Fibroblast of the conjunctiva (primary cell): Measurements from ENCODE around the gene OR9Q2.
"Not testable (repeated sequence)": the region's sequence is repeated elsewhere in the genome, so short reads cannot be mapped to it uniquely, and the experiment has no call there.

Source experiments
- DNase-seq: peaks from one replicate; pipeline ENCODE4 v3.0.0-alpha.2; 2010; ENCODE audit warnings: low read depth

The OR9Q2 gene, protein sequence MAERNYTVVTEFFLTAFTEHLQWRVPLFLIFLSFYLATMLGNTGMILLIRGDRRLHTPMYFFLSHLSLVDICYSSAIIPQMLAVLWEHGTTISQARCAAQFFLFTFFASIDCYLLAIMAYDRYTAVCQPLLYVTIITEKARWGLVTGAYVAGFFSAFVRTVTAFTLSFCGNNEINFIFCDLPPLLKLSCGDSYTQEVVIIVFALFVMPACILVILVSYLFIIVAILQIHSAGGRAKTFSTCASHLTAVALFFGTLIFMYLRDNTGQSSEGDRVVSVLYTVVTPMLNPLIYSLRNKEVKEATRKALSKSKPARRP

DNA sequence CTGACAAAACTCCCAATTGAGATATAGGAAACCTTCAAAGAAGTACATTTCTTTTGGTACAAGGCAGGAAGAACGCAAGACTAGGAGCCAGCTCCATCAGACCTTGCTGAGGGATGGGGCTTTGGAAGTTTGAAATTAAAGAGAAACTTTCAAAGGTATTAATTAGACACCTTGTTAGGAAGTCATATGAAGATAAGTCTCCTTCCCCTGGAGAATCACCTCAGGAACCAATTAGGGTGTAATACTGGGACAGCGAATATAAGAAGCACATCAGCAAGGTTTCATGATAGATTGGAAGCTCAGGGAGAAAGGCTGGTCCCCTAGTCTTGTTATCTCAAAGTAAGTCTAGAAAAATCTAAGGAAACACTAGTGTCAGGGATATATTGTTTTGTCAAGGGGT lies at the start of gene OR9Q2:
OR9Q2 (plus strand) TSS at position 301 of the 400 bp plus-strand sequence. CDS start 1,421 bp downstream, outside the sequence.
- no peak for DNase-seq

DNA sequence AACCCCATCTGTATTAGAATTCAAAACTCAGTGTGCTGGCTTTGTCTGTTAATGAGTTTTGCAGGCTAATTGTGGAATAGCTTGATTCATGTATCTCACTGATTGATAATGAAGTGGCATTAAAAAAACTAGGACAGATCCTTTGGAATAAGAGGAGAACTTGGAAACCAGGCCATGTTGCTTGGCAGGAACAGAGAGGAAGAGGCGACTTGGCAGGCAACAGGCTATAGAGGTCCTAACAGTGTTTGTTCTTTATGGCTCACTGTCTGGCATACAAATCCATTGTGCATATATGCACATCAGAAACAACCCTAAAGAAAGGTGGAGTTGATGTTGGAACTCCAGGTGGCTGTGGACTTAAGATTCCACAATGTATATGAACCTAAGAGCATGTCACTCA lies 46.1 kb upstream of the OR9Q2 start:
- no peak for DNase-seq

DNA sequence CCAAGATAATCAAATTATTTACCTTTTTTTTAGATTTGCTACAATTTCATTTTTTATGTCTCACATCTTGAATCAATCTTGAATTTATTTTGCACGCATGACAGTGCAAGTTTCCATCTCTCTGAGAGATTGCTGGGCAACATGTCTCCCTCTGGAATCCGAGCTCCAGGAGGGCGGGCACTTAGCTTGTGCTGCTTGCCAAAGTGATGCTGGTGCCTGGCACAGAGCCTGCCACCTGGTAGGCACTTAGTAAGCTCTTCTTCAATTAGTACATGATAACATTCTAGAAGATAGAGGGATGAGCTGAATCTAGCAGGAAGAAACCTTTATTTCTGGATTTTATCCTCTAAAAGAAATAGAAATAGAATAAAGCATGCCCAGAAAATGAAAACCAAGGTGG lies 36.1 kb upstream of the OR9Q2 start:
- no peak for DNase-seq

DNA sequence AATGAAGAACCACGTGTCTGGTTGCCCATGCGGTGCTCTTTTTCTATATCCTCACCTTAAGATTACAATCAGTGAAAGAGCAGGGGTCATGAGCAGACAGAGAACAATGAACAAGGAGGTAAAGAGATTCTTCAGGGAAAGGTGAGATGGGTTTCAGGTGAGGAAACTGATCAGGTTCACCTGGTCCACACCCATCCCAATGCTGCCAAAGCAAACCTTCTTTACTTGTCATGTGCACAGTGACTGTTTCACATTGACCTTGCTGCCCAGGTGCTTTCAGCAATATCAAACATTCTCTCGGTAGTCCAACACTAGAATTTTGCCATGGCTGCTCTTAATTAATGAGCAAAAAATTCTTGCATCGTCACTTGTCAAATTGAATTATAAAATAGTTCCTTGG lies 24.5 kb upstream of the OR9Q2 start:
- no peak for DNase-seq

DNA sequence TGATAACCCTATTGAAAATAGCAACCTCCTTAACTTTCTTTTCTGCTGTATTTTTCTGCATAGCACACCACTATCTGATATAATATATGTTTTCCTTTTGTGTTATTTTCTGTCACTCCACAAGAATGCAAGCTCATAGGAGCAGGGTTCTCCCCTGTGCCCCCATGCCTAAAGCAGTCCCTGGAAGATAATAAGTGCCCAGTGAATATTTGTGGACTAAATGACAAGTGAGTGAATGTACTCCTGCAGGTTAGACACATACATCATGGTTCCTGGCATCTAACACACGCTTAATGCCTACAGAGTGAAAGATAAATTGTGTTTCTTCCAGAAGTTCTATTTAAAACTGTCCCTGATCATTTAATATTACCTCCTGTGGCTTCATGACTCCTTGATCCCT lies 23.9 kb upstream of the OR9Q2 start:
- DNase-seq, result no peak

DNA sequence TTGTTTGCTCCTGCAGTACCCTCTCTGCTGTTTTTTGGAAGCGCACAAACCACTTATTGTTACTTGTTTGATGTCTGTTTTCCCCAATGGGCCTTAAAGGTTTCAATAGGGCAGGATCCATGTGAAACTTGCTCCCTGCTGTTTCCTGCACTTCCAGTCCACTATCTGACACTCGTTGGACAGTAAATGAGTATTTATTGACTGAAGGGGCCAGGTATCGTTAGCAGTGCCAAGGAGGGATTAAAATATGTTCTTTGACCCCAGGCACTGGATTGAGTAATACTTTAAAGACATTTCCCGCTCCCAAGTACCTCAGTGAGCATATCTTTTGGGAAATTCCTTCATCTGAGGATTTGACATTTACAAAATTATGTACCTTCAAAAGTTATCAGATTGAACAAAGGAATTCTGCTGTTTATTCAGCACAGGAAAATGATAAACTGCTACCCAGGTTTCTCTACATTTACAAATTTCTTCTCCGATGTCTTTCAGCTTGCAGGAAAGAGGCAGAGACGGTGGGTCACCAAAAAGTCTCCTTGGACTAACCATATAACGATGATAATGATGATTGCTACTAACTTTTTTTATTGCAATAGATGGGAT lies 23.3 kb upstream of the OR9Q2 start:
- DNase-seq, result no peak

DNA sequence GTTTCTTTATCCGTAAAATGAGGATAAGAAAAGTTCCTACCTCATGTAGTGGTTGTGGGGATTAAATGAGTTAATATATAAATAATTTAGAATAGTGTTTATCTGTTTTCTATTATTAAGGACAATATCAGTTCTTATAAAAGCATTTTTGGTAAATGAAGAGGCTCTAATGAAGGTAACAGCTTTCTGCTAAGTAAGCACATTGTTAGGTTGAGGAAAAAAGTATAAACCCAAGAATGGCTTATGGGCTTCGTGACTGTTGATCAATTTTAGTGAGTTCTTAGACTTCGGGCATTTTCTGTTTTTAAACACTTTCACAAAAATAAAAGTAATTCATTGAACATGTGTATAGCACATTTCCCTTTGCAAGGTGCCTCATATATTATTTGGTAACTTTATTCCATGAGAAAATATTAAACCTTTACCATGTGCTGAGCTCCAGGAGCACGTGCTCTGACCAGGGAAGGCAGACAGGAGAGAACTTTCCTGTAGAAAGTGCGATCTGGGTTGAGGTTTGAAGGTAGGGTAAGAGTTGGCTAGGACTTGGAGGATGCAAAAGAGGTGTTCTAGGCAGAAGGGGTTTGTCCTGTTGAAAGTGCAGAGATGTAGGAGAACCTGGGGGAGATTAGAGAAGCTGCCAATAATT lies 11.3 kb upstream of the OR9Q2 start:
- no peak for DNase-seq

DNA sequence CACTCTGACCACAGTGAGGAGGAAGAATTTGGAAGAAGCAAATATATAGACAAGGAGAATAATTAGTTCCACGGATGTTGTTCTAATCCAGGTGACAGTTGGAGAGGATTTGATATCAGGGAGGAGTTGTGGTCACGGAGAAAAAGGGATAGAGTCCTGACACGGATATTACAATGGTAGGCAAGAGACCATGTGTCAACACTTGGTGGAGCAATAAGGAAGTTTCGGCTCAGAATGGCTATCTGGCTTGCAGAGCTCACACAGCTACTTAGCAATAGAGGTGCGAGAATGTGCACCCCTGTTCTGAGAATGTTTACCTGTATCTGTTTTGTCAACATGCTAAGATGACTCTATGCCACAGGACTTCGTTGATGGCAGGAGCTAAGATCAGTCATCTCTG lies 10.4 kb upstream of the OR9Q2 start:
- no peak for DNase-seq

DNA sequence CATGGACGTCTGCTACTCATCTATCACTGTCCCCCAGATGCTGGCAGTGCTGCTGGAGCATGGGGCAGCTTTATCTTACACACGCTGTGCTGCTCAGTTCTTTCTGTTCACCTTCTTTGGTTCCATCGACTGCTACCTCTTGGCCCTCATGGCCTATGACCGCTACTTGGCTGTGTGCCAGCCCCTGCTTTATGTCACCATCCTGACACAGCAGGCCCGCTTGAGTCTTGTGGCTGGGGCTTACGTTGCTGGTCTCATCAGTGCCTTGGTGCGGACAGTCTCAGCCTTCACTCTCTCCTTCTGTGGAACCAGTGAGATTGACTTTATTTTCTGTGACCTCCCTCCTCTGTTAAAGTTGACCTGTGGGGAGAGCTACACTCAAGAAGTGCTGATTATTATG lies 9.2 kb upstream of the OR9Q2 start:
- DNase-seq, result no peak

DNA sequence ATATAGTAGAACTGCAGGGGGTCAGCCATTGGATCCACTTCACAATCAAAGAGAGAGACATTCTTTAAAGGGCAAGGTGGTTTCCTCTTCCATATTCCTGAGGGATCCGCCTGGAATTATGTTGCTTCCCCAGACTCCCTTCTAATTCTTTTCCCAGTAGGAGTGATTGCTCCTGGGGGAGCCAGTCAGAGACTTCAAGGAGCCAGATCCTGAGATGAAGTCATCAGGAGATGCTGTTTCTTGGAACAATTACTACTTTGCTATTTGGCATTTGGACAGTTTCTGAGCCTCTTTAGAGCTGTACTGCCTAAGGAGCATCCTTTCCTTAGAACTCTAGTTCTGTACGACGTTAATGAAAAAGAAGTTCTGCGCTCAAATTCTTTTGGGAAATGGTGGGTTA lies 1.9 kb upstream of the OR9Q2 start:
- DNase-seq, result no peak

DNA sequence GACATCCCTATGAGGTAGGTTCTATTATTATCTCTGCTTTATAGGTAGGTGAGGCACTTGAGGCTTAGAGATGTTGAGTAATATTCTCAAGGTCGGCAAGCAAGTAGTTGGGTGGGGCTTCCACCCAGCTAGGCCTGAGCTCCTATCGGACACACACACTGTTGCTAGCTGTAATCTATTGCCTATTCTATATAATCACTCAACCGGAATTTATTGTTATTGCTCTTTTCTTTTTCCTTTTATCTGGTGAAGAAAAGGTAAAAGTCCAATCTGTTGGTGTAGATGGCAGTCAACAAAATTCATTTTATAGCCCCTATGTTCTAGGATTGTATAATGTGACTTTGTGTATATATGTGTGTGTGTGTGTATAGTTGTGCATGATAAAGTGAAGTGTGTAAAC lies 3.4 kb downstream of the OR9Q2 start:
- no peak for DNase-seq

DNA sequence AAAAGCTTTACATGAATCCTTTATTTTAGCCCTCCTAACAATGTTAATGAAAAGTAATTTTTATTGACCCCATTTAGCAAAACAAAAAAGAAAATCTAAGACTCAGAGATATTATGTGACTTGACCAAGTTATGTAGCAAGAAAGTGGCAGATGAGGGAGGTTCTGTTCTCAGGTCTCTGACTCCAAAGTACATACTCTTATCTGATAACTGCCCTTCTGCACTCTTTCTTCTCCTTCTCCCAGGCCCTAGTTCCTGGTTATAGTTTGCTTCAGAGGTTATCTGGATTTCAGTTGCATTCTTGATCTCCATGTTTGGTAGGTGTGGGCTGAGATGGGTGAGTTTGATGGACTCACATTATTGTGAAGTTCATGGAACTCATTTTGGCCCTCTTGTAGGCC lies 4.5 kb downstream of the OR9Q2 start:
- no peak for DNase-seq

DNA sequence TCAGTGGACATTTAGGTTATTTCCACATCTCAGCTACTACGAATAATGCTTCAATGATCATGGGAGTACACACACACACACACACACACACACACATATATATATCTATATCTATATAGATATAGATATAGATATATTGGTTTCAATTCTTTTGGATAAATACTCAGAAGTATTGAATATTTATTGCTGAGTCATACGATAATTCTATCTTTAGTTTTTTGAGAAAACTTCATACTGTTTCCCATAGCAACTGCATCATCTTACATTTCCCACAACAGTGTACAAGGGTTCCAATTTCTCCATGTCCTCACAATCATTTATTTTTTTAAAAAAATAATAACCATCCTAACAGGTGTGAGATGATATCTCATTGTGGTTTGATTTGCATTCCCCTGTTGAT lies 7.1 kb downstream of the OR9Q2 start:
- no peak for DNase-seq

DNA sequence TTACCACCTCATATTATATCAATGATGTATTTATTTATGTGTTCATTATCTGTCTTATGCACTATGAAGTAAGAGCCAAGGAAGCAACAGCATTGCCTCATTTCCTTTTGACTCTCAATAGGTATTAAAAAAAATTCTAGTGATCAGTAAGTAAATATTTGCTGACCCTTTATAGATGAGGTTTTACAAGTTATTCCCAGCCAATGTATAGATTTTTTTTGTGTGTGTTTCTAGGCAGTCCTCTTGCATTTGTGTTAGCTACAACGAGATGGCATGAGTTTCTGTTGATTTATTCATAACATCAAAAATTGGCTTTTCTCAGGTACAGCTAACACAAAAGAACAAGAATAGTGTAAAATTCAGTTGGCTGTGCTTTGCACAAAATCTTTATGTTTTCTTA lies 10.4 kb downstream of the OR9Q2 start:
- no peak for DNase-seq

DNA sequence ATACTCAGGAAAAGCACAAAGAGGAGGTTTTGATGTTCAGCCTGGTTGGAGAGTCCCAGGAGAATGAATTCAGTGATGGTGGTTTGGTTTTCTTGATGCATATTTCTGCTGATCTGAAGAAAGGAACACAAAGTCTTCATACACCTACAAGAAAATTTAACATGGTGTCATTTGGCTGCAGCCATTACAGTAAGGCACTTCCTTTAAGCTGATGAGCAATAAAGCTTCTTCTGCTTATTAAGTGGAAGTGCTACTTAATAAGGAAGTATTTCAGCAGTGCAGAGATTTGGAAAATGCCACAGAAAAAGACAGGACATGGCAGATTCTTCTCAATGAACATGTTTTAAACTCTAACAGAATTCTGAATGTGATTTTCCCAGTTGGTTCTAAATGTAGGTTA lies 15.2 kb downstream of the OR9Q2 start, which contains the start of gene OR1S2:
OR1S2 (minus strand) TSS at position 101 of the 400 bp plus-strand sequence; CDS start at position 101, 0 bp downstream.
- no peak for DNase-seq

DNA sequence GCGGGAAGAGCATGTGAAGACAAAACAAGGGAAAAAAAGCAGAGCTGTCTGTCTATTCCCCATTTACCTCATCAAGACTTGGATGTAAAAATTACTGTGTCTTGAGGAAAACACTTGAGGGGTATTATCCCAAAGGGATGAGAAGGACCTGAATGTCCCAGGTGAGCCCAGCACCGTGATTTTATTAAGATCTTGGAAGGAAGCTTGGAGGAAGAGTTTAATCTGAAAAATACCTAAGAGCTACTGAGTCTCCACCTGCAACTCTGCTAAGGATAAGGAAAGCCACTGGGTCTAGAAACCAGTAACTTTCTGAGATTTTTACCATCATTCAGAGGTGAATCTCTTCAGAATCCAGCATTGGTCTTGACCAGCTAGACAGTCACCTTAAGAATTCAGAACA lies 23.6 kb downstream of the OR9Q2 start, which contains the start of gene OR1S1:
OR1S1 (plus strand) TSS at position 301 of the 400 bp plus-strand sequence.
- DNase-seq, result not testable (repeated sequence)

DNA sequence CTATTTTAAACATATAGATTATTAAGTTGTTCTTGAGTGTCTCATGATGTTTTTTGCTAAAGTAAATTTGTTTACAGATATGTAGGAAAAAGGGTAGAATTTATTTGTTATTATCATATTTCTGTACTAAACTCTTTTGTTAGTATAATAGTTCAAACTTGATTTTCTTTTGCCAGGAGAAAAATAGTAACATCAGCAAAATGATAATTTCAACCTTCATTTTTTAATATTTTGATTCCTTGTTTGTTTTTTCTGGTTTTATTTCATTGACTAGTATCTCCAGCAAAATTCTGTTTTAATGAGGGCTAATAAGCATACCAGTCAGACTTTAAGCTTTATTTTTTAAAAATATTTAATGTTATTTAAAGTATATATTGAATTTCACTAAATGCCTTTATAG lies 27.6 kb downstream of the OR9Q2 start:
- DNase-seq, result no peak

DNA sequence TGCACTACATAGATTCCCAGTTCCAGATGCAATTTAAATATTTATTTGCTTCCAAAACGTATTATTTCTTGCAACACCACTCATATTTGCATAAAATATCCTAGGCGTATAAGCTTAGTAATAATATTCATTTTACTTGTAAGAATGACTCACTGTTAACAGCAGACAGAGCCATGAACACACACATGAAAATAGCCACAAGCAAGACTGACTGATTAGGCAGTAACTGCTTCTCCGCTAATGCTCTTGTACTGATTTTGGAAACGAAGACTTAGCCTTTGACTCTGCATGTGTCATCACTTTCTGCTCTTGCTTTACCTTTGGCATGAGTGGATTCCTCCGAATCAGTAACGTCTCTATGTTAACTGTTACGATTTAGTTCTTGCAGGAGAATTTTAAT lies 33.9 kb downstream of the OR9Q2 start:
- DNase-seq, result no peak

DNA sequence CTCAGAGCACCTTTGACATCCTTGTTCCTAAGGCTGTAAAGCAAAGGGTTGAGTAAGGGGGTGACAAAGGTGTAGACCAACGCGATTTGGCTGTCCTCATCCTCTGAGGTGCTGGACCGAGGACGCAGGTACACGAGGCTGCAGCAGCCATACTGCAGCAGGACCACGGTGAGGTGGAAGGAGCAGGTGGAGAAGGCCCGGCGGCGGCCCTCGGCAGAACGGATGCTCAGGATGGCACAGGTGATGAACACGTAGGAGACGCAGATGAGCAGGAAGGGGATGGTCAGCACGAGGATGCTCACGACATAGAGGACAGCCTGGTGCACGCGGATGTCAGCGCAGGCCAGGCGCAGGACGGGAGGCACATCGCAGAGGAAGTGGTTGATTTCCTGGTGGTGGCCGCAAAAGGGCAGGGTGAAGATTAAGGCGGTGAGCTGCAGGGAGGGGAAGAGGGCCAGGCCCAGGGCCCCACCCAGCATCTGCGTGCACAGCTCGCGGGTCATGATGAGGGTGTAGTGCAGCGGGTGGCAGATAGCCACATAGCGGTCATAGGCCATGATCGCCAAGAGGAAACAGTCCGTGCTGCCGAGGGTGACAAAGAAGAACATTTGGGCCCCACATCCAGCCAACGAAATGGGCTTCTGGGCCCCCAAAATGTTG lies 39.2 kb downstream of the OR9Q2 start:
- no peak for DNase-seq
